GM18502 (cell line): ENCODE results near the gene FAM107B.

Source experiments
- ATAC-seq: cut with Tn5 transposase; IDR thresholded peaks from one replicate; pipeline ENCODE4 v1.9.1; 2021; ENCODE audit warnings: mild to moderate bottlenecking; ENCODE audit not compliant: unreplicated experiment, poor library complexity

FAM107B gene

GRCh38 chr10:14478604-14479003 is 296.1 kb downstream of the FAM107B start:
- no peak for ATAC-seq

GRCh38 chr10:14478201-14478600 is 296.5 kb downstream of the FAM107B start:
- ATAC-seq, result no peak

- ATAC-seq, result no peak
Measured at GRCh38 chr10:14477408-14477710, 297.3 kb downstream of the FAM107B start.

- no peak for ATAC-seq
Measured at GRCh38 chr10:14476641-14477407, 297.9 kb downstream of the FAM107B start.

GRCh38 chr10:14476006-14476405 is 298.7 kb downstream of the FAM107B start:
- no peak for ATAC-seq

GRCh38 chr10:14474656-14475055 is 300.0 kb downstream of the FAM107B start:
- no peak for ATAC-seq

DNA sequence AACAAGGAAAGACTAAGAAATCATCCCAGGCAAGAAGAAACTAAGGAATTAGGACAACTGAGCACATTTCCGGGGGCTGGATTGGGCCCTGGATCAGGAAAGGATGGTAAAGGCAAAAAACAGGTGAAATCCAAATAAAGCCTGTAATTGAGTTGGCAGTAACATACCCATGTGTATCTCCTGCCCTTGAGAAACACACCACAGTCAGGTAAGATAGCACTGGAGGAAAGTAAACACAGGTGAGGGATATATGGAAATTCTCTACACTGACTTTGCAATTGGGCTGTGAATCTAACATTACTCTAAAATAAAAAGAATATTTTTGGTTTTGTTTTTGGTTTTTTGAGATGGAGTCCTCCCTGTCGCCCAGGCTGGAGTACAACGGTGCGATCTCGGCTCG is 303.8 kb downstream of the FAM107B start:
- ATAC-seq, result no peak

GRCh38 chr10:14468726-14469125 is 306.0 kb downstream of the FAM107B start:
- no peak for ATAC-seq
